CD4-positive, alpha-beta T cell treated with Interleukin-17A for 4 hours (primary cell): ENCODE results near the gene BNIP3.

Source experiments
- DNase-seq: peaks from one replicate; pipeline ENCODE4 v3.0.0-alpha.2; 2020; ENCODE audit warnings: mixed read lengths

The BNIP3 gene, protein sequence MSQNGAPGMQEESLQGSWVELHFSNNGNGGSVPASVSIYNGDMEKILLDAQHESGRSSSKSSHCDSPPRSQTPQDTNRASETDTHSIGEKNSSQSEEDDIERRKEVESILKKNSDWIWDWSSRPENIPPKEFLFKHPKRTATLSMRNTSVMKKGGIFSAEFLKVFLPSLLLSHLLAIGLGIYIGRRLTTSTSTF

DNA sequence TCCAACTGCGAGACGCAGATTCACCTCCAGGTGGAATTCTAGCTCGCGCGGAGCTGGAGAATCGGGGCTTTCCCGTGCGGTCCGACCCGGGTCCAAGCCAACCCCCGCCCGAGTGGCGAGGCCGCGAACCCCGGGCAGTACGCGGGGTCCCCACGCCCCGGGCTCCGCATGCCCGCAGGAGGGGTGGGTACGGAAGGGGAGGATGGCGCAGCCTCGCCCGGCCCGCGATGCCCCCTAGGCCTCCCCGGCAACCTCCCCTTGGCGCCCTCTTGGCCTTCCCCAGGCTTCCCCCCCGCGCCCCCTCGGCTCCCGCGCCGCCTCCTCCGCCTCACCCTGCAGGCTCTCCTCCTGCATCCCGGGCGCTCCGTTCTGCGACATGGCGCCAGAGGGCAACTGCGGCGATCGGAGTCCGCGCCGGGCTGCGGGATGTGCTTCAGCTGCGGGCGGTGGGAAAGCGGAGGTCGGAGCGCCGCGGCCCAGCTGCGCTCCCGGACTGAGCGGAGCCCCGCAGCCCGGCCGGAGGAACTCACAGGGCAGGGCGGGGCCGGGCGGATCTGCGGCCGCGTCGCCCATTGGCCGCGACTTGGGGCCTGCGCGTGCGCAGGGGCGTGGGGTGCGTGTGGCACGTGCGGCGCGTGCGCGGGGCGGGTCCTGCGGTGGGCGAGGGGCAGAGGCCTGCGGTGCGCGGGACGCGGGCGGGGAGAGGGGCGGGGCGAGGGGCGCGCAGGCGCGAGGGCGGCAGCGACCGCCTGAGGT is at the start of gene BNIP3:
Gene BNIP3 (minus strand): TSS at position 495 of the 756 bp plus-strand sequence. CDS start 117 bp downstream, at position 378.
- DNase-seq = peak; percentile 99

DNA sequence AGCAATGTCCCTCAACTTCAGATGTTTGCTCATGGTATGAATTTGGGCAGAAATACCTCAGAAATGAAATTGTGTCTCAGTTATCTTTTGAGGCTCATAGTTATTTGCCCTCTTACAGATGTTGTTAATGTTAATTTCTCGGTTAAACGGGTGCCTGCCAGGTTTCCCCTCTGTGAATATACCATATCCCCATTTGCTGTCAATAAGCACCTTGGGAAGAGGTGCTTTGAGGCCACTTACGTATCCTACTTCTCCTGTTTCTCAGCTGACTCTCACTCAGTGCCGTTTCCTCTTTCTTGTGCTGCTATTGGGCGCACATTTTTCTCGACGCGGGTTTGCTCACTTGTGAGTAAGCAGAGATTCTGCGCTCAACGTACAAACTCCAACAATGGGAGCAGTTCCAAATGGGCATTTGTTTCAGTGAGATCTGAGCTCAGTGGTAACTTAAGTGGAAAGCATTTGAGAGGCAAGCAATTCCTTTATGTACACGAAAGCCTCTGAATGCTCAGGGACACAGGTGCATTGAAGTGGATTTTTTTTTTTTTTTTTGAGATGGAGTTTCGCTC is 49.3 kb upstream of the BNIP3 start:
- no peak for DNase-seq

DNA sequence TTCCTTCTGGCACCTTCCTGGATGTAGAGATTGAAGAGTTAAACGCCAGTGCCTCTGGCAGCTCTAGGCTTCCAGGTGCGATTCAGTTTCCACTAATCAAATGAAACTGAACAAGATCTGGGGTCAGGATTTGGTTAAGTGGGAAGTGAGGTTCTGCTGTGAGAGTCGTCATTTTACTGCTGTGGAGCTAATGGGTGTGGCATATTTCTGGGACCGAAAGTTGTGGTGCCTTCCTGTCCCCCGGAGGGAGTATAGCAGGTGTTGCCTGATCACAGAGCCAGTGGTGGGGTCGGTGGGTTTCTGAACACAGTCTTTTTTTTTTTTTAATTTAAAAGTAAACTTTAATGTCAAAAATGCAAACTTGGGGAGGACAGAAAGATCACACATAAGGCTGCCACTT is 47.0 kb upstream of the BNIP3 start:
- no peak for DNase-seq

DNA sequence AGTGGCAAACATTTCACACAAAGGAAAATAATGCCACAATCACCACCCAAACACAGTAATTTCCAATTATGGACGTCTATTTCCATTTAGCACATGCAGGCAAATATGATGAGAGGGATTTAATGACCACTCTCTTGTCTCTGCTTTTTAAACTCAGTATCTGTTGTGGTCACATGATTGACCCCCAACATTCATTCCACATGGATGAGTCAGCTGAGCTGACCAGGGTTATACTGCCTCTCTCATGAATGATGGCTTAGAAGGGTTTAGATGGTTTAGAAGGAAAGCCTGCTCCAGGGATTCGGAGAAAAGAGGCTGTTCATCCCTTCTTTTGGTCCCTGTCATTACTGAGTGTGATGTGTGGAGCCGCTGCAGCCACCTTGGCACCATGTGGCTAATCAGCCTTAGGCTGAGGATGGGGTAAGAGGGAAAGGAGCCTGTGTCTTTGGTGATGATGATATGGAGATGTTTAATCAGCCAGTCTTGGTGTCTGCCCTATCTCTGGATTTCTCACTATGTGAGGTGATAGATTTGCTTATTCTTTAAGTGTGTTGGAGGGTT is 45.8 kb upstream of the BNIP3 start:
- DNase-seq = no peak

DNA sequence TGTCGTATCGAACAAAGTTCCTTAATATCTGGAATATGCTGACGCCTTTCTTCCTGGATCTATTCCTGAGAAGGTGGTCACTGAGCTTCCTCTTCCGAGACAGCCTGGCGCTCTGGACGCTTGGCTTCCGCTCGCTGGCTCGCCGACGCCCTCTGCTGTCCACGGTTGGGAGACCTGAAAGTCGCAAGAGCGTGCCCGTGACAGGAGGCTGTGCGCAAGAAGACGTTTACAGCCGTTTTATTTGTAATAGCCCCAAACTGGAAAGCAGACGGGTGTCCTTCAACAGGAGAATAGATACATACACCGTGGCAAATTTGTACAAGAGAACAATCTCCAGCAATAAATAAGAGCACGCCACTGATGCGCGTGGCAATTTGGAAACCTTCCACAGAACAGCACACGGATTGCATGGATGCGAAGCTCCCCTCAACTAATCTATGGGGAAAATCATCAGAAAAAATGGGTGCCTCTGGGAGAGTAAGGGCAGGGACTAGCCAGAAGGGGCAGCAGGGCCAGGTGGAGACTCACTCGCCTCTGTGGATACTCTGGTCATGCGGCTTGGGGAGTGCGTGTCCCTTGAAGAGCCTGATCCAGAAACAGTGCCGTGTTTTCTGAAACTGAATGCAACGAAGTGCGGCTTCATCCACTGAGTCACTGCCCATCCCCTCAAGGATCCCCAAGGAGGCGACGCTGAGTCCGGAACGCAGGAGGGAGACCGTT is 41.5 kb upstream of the BNIP3 start:
- DNase-seq = peak; percentile 87

DNA sequence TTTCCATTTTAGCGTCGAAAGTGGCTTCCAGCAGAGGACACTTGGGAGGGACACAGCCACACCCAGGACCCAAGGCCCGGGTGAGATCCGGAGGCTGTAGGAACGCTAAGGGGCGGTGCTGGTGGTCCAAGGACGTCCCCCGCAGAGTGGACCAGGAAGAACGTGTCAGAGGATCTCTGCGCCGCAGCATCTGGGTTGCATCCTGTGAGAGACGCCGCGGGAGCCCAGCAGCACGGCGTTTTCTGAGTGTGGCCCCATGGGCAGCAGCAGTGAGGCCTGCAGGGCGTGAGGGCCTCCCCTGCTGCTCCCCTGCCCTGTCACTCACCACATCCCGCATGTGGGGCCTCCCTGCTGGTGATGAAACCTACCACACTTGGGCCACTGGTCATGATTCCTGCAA is 40.5 kb upstream of the BNIP3 start:
- DNase-seq = no peak

DNA sequence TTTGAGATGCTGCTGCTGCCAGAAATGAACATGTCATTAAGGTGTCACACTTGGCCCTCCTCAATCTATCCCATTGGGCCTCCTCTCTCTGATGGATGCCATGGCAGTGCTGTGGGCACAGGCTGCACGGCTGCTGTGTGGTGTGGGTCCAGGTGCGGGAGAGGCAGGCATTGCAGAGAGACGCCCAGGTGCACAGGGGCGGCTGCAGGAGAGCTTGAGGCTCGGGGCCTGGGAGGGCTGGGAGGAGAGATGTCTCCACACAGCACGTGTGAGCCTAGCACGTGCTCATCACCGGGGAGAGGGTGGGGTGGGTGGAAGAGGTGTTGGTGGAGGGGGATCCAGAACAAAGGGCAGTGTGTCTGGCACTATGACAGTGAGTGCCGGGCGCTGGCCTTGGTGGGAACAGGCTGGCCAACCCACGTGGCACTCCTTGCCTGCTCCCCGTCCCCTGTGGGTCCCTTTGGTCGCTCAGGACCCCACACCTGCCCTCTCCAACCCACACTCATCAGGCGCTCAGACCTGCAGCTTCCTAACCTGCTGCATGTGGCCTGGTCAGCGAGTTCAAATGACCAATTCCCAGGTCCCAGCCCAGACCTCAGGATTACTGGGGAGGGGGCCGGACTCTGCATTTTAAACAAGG is 39.9 kb upstream of the BNIP3 start:
- DNase-seq = no peak

DNA sequence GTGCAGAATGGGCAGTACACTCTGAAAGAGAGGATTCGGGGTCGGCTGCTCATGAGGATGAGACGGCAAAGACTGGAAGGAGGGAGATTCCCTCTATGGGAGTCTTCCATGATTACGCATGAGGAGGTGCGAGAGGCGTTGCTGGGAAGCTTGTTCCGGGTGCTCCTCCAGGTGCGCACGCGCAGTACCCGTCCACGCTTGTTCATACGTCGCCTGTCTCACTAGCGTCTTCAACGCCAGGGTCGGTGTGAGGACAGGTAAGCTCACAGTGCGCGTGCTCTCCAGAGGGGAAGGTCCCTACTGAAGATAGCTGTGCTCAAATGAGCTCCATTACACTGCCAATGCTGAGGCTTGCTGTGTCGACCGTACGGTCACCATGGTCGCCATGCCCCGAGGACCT is 39.3 kb upstream of the BNIP3 start:
- DNase-seq = no peak

DNA sequence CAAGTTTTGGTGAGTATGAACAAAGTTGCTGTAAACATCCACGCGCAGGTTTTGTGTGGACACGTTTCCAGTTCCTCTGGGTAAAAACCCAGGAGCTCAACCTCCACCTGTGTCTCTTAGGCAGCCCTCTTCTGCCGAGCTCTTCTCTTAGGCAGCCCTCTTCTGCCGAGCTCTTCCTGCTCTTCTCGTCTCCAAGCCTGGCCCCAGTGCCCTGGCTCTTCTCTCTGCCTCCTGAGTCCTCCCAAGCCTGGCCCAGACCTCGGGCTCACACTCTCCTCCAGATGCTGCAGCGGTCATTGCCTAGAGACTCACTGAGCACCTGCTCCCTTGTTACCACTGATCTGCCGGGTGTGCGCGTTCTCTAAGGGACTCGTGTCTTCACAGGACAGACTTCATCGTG is 38.7 kb upstream of the BNIP3 start:
- no peak for DNase-seq

DNA sequence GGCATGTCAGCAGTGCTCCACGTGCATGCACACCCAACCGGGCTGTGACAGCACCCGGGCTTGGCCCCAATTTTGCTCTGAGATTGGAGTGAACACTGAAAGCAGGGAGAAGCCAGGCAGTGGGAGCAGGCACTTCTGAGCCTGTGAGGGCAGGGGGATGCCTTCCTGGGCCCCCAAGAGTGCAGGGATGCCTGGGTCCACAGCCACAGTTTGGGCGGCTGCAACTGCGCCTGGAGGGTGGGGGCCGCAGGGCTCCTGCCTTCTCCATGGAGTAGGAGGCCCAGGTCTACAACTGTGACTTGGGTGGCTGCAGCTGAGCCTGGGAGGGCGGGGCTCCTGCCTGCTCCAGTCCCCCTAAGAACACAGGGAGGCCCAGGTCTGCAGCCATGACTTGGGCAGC is 37.6 kb upstream of the BNIP3 start:
- no peak for DNase-seq

DNA sequence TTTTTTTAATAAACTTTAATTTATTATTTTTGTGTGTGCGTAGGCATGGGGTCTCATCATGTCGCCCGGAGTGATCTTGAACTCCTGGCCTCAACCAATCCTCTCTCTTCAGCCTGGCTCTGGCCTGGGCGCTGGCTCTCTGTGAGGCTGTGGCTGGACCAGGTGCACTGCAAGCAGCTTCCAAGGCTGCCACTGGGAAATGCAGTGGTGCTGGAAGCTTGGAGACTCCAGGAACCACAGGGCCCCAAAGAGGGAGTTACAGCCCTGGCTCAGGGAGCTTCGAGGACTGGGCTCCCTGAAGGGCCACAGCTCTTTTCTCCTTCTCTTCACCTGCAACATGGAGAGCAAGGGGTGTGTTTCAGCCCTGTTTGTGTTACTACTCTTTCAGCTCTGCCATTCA is 36.7 kb upstream of the BNIP3 start:
- DNase-seq = no peak

DNA sequence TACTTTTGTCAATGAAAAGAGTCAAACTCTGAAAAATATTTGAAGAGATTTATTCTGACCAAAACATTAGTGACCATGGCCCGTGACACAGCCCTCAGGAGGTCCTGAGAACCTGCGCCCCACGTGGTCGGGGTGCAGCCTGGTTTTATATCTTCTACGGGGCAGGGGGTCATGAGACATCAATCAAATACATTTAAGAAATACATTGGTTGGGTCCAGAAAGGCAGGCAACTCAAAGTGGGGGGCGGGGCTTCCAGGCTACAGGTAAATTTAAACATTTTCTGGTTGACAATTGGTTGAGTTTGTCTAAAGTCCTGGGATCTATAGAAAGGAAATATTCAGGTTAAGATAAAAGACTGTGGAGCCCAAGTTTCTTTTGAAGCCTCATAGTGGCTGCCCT is 34.8 kb upstream of the BNIP3 start:
- DNase-seq = no peak

DNA sequence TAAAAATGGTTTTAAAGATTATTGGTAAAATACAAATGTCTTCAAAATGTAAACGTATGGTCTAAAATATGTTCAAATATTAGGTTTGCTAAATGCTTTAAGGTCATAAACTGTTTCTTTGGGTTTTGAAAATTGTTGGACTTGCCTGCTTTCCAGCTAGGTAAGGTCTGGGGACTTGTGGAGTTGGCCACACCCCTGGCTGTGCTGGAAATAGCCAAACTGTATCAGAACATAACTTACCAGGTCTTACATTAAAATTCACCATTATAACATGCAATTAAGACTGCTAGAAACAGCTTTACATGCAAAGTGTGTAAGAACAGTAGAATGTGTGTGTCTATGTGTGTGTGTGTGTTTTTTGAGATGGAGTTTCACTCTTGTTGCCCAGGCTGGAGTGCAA is 29.7 kb upstream of the BNIP3 start:
- DNase-seq = no peak

DNA sequence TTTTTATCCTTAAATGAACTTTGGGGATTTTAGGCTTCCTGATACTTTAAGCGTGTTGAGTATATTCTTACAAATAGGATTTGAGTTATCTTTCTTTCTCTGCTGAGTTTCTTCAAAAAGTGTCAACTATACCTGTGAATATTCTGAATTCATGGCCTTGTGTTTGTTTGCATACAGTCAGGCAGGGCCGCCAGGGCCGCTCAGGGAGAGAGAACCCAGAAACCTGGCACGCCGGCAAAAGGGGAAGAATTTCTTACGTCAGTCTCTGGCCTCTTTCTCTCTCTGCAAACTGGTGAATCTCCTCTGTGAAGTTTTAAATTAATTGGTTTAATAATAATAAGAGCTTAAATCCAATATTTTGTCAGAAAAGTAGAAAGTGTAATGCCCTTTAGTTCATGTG is 29.3 kb upstream of the BNIP3 start:
- no peak for DNase-seq

DNA sequence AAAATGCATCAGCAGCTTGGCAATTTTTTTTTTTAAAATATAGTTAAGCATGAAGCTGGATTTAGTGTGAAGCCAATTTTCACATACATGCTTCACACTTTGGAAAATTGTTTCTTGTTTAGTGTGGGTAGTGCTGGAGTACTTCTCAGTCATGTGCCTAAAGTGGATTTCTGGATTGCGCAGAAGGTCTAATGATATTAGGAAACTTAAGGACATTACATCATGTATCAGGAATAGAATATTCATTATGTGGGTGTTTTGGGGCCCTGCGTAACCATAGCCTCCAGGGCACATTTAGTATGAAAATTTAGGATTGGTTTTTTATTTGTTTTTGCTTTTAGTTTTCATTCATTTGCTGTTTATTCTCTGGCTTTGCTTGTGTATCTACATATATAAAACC is 28.8 kb upstream of the BNIP3 start:
- no peak for DNase-seq

DNA sequence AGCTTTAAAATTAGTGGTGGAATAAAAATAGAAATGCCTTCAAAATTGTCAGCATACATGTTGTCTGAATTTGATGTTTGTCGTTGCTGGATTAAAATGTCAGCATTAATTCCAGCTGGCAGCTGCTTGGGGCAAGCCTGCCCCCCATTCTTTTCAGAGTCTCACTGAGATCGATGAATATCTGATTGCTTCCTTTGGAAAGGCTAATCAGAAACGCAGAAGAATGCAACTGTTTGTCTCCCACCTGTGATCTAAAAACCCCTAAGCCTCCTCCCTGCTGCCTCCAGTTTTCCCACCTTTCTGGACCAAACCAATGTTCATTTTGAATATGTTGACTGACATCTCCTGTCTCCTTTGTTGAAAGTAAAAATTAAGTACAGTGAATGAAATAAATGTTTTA is 27.9 kb upstream of the BNIP3 start:
- DNase-seq = no peak

DNA sequence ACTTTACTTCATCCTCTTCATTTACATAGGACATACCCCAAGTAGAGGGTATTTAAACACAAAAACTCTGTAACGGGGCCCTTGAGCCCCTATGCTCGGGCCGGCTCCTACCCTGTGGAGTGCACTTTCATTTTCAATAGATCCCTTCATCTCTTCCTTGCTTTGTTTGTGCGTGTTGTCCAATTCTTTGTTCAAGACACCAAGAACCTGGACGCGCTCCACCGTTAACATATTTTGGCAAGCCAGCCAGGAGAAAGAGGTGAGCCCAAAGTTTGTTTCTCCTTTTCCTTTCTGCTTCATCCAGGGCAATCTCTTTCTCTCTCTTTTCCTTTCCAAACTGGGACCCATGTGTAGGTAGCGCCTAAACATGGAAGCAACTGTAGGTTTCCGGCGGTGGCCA is 26.0 kb upstream of the BNIP3 start:
- no peak for DNase-seq

DNA sequence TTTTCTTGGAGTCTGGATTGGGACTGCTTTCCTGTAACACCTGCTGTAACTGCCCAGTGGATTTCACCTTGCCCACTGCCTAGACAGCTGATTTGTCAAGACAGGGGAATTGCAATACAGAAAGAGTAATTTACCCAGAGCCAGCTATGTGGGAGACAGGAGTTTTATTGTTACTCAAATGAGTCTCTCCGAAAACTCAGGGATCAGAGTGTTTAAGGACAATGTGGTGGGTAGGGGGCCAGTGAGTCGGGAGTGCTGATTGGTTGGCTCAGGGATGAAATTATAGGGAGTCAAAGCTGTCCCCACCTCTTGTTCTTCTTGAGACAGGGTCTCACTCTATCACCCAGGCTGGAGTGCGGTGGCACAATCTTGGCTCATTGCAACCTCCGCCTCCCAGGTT is 25.2 kb upstream of the BNIP3 start:
- DNase-seq = no peak

DNA sequence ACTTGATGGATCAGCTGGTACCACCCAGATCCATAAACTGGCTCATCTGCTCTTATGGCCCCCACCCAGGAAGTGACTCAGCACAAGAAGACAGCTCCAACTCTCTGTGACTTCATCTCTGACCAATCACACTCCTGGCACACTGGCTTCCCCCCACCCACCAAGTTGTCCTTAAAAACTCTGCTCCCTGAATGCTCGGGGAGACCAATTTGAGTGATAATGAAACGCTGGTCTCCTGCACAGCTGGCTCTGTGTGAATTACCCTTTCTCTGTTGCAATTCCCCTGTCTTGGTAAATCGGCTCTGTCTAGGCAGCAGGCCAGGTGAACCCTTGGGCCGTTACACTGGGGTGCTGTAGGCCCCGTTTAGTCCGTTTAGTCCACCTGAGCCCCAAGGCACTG is 23.4 kb upstream of the BNIP3 start:
- DNase-seq = no peak

DNA sequence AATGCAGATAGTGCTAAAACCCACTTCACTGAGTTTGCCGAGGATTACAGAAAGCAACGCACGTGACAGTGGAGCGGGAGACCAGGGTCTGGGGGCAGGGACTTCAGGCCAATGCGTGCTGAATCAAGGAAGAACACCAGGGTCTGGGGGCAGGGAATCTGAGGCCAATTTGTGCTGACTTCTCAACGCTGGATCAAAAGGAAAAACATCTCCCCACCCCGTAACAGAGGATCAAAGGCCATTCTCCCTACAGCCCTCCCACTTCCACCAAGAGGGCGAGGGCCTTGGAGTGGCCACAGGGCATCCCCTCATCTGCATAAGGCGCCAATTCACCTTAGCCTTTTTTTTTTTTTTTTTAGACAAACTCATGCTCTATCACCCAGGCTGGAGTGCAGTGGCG is 22.3 kb upstream of the BNIP3 start:
- no peak for DNase-seq

DNA sequence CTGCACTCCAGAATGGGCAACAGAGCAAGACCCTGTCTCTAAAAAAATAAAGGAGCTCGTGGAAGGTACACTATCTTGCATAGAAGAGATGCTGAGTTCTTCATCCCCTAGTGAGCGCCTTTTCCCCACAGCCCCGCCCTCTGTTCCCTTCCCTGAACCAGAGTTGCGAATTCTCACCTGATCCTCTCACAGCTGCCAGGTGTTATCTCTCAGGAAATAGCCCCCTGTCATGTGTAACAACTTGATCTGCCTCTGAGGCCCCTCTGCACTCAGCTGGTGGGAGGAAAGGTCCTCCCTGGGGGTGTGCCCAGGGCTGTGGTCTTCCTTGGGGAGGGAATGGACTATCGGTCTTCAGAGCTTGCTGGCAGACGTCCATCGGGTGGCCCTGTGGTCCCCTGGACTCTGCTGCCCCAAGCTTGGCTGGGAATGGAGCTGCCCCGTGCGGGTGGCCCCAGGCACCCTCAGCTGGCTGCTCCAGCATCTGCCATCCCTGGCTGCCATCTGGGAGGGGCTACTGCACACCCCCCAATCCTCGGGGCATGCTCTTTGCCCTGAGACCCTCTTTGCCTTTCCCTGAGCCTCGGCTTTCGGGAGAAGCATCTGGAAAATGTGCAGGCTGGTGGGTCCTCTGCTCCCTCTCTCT is 21.7 kb upstream of the BNIP3 start:
- no peak for DNase-seq

DNA sequence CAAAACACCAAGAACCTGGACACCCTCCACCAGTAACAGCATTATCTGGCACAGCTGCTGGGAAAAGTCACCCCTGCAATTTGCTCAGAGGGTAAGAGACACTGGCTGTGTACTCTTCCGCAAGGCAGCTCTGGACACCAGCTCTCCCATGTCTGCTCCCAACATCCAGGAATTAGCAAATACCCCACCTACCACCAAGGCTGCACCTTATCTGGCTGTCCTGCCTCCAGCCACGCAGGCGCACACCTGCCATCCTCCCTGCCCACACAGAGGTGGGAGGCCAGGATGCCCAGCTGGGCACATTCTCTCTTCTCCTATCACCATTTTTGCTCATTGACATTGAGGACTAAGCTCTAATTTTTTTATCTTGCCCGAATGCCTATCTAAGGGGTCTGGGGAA is 20.3 kb upstream of the BNIP3 start:
- DNase-seq = no peak
